Type B pancreatic cell (in vitro differentiated cells): ENCODE measurements around the gene TRIM9. TPM values are rescaled to one million over a fixed set of nuclear protein-coding genes. Genes with fewer than 3 reads are reported as not detected.

Source experiments
- DNase-seq: peaks from one replicate; pipeline ENCODE4 v3.0.0; 2021; ENCODE audit warnings: mixed read lengths; ENCODE audit not compliant: unreplicated experiment; ENCODE audit errors: extremely low spot score
- H3K27ac Mint-ChIP-seq: 2 replicates; pipeline ENCODE4 v1.8.0; 2021; ENCODE audit warnings: mild to moderate bottlenecking, mixed read lengths
- H3K27me3 Mint-ChIP-seq: 2 replicates; pipeline ENCODE4 v1.8.0; 2021; ENCODE audit warnings: mixed read lengths
- H3K36me3 Mint-ChIP-seq: 2 replicates; pipeline ENCODE4 v1.8.0; 2021; ENCODE audit warnings: mixed read lengths
- H3K4me1 Mint-ChIP-seq: one replicate; pipeline ENCODE4 v1.8.0; 2021; ENCODE audit warnings: mixed read lengths; ENCODE audit not compliant: unreplicated experiment
- H3K4me3 Mint-ChIP-seq: 2 replicates; pipeline ENCODE4 v1.8.0; 2021; ENCODE audit warnings: mild to moderate bottlenecking, mixed read lengths
- H3K9me3 Mint-ChIP-seq: 2 replicates; pipeline ENCODE4 v1.8.0; 2021; ENCODE audit warnings: mixed read lengths
- CTCF ChIP-seq: fragments of 200-600 bp; sonication (generic); conservative IDR thresholded peaks from 2 replicates; pipeline ENCODE4 v1.5.0; 2021; ENCODE audit warnings: antibody characterized with exemption, mild to moderate bottlenecking
- long read RNA-seq: library from polyadenylated mRNA; unstranded; transcript quantifications from one replicate; pipeline ENCODE4 v2.0.0, GENCODE V29; 2020
- total RNA-seq: library from RNA; stranded (reverse); gene quantifications from 2 replicates; pipeline ENCODE4 v1.2.1, GENCODE V29; 2021; ENCODE audit warnings: low replicate concordance

The TRIM9 gene
- total RNA-seq = 3.7 and 6.3 TPM in 2 replicates
- long read RNA-seq, partial matches to known transcripts = 4 of 5 reads
- long read RNA-seq, other reads (novel, unspliced or antisense) = 1 of 5 reads

- Mint-ChIP-seq H3K27ac (peak within 1 kb of the TSS; percentile 81), H3K36me3 (no peaks in the 10 kb centered on the region), H3K9me3 (no peaks in the 10 kb centered on the region), H3K4me1 (no peaks in the 10 kb centered on the region), H3K27me3 (peaks cover 54% of the 10 kb centered on the region), H3K4me3 (peak within 1 kb of the TSS; percentile 96)
- DNase-seq = peak; percentile 96
- TF ChIP-seq CTCF = no peak
Observed at GRCh38 chr14:51094901-51095853, at the start of gene TRIM9. TSS of gene TRIM9 (minus strand) at chr14:51095105. CDS start at chr14:51094939, 166 bp downstream.

GRCh38 chr14:51140856-51141255 is 46.0 kb upstream of the TRIM9 start:
- no peak for TF ChIP-seq CTCF
- Mint-ChIP-seq H3K9me3 (peaks cover 6% of the 10 kb centered on the region), H3K4me3 (no peak overlapping the region), H3K27ac (no peak overlapping the region), H3K4me1 (peaks cover 4% of the 10 kb centered on the region), H3K36me3 (no peaks in the 10 kb centered on the region), H3K27me3 (no peaks in the 10 kb centered on the region)
- no peak for DNase-seq

- no peaks in the 10 kb centered on the region for H3K27me3 Mint-ChIP-seq
Observed at GRCh38 chr14:51140338-51140737, 45.4 kb upstream of the TRIM9 start.

GRCh38 chr14:51139121-51139681 is 44.3 kb upstream of the TRIM9 start:
- peak overlapping the region; percentile 57 for H3K27ac Mint-ChIP-seq
- TF ChIP-seq CTCF = no peak
- no peak overlapping the region for H3K4me3 Mint-ChIP-seq

More at GRCh38 chr14:51140338-51140737, 45.4 kb upstream of the TRIM9 start:
- no peak for DNase-seq
- Mint-ChIP-seq H3K4me3 (no peak overlapping the region), H3K27ac (no peak overlapping the region), H3K4me1 (peaks cover 4% of the 10 kb centered on the region), H3K36me3 (no peaks in the 10 kb centered on the region), H3K9me3 (peaks cover 6% of the 10 kb centered on the region)
- TF ChIP-seq CTCF = no peak

GRCh38 chr14:51138404-51139103 is 43.6 kb upstream of the TRIM9 start:
- no peak for TF ChIP-seq CTCF

More at GRCh38 chr14:51139121-51139681, 44.3 kb upstream of the TRIM9 start:
- Mint-ChIP-seq H3K36me3 (no peaks in the 10 kb centered on the region), H3K4me1 (peaks cover 4% of the 10 kb centered on the region), H3K27me3 (no peaks in the 10 kb centered on the region), H3K9me3 (peaks cover 8% of the 10 kb centered on the region)
- no peak for DNase-seq

More at GRCh38 chr14:51138404-51139103, 43.6 kb upstream of the TRIM9 start:
- Mint-ChIP-seq H3K27me3 (no peaks in the 10 kb centered on the region), H3K9me3 (peaks cover 11% of the 10 kb centered on the region), H3K36me3 (no peaks in the 10 kb centered on the region), H3K27ac (no peak overlapping the region), H3K4me1 (peaks cover 4% of the 10 kb centered on the region), H3K4me3 (no peak overlapping the region)
- DNase-seq = no peak
